Heart left ventricle (tissue), 16 donors: ENCODE measurements around the gene ZNF771. TPM values are rescaled to one million over a fixed set of nuclear protein-coding genes. Genes with fewer than 3 reads are reported as not detected.
A peak's percentile ranks its signal among the peaks of the same experiment; 100 is the strongest.
"Not testable (repeated sequence)": the region's sequence is repeated elsewhere in the genome, so short reads cannot be mapped to it uniquely, and the experiment has no call there.

Experiments used
- ATAC-seq, 4 donors: fragments of 200-7000 bp; cut with Tn5 transposase; one replicate each; pipeline ENCODE4 v1.9.1; 2020 to 2022; ENCODE audit warnings: moderate library complexity in 4 of 4, mild to moderate bottlenecking in 3 of 4, moderate number of reproducible peaks in 1 of 4
- DNase-seq, 5 donors: peaks; one replicate each; pipeline ENCODE4 v3.0.0-alpha.2; 2020
- H3K27ac ChIP-seq, 12 donors: fragments of 200-600 bp; sonication (generic) in 4 of 12; one replicate each; pipeline versions ENCODE4 v1.5.0 to v1.8.0; 2016 to 2022; ENCODE audit warnings: mild to moderate bottlenecking in 2 of 12
- H3K27me3 ChIP-seq, 9 donors: fragments of 200-600 bp; sonication (generic) in 2 of 9; one replicate each; pipeline versions ENCODE4 v1.5.1 to v1.8.0; 2016 to 2022; ENCODE audit warnings: mild to moderate bottlenecking in 3 of 9
- H3K36me3 ChIP-seq, 9 donors: fragments of 200-600 bp; sonication (generic) in 2 of 9; one replicate each; pipeline versions ENCODE4 v1.5.0 to v1.8.0; 2018 to 2022; ENCODE audit warnings: mild to moderate bottlenecking in 2 of 9
- H3K4me1 ChIP-seq, 12 donors: fragments of 200-600 bp; sonication (generic) in 4 of 12; one replicate each; pipeline versions ENCODE4 v1.5.0 to v1.8.0; 2016 to 2022; ENCODE audit warnings: mild to moderate bottlenecking in 3 of 12
- H3K4me3 ChIP-seq, 12 donors: fragments of 200-600 bp; sonication (generic) in 4 of 12; one replicate each; pipeline versions ENCODE4 v1.5.0 to v1.8.0; 2017 to 2022; ENCODE audit warnings: mild to moderate bottlenecking in 9 of 12, moderate library complexity in 4 of 12
- H3K9me3 ChIP-seq, 12 donors: fragments of 200-600 bp; sonication (generic) in 4 of 12; one replicate each; pipeline versions ENCODE4 v1.5.0 to v1.8.0; 2016 to 2022; ENCODE audit warnings: mild to moderate bottlenecking in 1 of 12
- POLR2A ChIP-seq, 2 donors: fragments of 450-650 bp; IDR thresholded peaks; one replicate each; pipeline ENCODE4 v1.6.1; 2017; ENCODE audit warnings: antibody characterized with exemption in 2 of 2, mild to moderate bottlenecking in 2 of 2, moderate library complexity in 2 of 2
- WGBS, 4 donors: extraction: QIAGEN DNeasy Blood & Tissue Kit in 2 of 4; methylation state at CpG; one replicate each; pipeline versions ENCODE4 v1.1.5 to v1.1.7; 2013 to 2018; 5-methylcytosine and 5-hydroxymethylcytosine counted together
- intact Hi-C, 10 donors: fragments of 100-400 bp; cut with DNase I; formaldehyde crosslinking; loops; one replicate each; pipeline versions ENCODE4 v1.11.1 to v1.14.2; 2022
- polyA plus RNA-seq, 2 donors: library from polyadenylated mRNA; stranded (reverse); fragments of 200-250 nt; gene quantifications; one replicate each; pipeline ENCODE4 v1.2.3, GENCODE V29; 2013
- total RNA-seq, 9 donors: library from RNA; depleted of rRNA in 2 of 9; stranded (reverse); fragments of >200 nt in 2 of 9; fragmentation: NEBNext Ultra II Directional in 3 of 9; extraction: Animal tissue kit (Norgen Biotek cat#: 25700) in 3 of 9; gene quantifications; one replicate each; pipeline versions ENCODE4 v1.1.0 to v1.2.4, GENCODE V29; 2016 to 2023
- TF ChIP-seq, protein P1 (sequence below), 12 donors: fragments of 200-600 bp; sonication (generic) in 4 of 12; IDR thresholded peaks; one replicate each; pipeline versions ENCODE4 v1.5.0 to v1.8.0; 2018 to 2022; ENCODE audit warnings: antibody characterized with exemption in 12 of 12, mild to moderate bottlenecking in 5 of 12
- donor health status: ischemic (EF 13 %, LVEDD 7.1; RV severe dilation, severe dysfunction).
- donor health status: healthy with polysubstance abuse.
- donor health status: DM: no; HTN: yes; CAD: no.
- donor health status: DM: no; HTN: no; CAD: no.
- donor health status: ischemic (EF 25% LVEDD 6.9; RV normal size, moderate dysfunction).
- donor health status: ischemic (EF 25% LVEDD 5.7; RV mildly dilated, moderate dysfunction).
- donor health status: healthy.
- donor health status: DM: yes; HTN: yes; CAD: no.
- donor health status: ischemic (EF 35%, LVEDD 5.7; RV mildly dilated, moderate dysfunction).
- donor health status: nonischemic (EF 11% LVEDD 7.7; RV severe dilation, severe dysfunction).
- donor health status: DM: yes; HTN: yes; CAD: no.
- donor health status: PGD.
- donor health status: ischemic (EF 29% LVEDD 5.4; RV normal size, mild dysfunction).
- donor health status: nonischemic (EF 23%, LVEDD 6.1; RV moderate dilation, normal function).

Gene ZNF771
- total and polyA plus RNA-seq, 11 donors: 4.4 to 18.8 (median 6.8) TPM

DNA sequence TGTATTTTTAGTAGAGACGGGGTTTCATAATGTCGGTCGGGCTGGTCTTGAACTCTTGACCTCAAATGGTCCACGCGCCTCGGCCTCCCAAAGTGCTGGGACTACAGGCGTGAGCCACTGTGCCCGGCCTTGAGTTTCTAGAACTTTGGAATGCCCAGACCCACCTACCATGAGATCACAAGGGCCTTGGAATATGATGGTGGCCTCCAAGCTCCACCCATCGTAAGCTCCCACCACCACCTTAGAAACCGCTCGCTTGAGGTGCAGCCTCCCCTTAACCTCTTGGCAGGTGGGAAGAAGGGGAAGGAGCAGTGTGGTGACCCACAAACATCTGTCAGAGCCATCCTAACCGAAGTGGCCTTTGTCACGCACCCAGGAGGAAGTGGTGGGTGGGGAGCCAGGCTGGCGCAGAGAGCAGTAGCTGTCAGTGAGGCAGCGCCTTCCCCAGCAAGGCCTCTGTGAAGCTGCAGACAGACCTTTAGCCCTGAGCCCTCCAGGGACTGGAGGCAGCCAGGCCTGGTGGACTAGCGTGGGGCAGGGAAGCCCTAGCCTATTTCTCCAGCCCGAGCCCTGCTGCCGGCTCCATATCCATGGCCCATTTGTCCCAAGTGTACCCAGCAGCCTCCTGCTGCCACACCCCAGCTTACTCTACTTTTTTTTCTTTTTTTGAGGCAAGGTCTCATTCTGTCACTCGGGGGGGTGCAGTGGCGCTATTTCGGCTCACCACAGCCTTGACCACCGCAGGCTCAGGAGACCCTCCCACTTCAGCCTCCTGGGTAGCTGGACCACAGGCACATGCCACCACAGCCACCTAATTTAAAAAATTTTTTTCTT, 51.4 kb downstream of the ZNF771 start:
- Histone ChIP-seq H3K4me3 (no peak overlapping the region), H3K27me3 (no peaks in the 10 kb centered on the region), H3K4me1 (peaks cover 0 to 31% (median 0%) of the 10 kb centered on the region in 12 donors), H3K36me3 (no peaks in the 10 kb centered on the region), H3K9me3 (no peaks in the 10 kb centered on the region), H3K27ac (peak overlapping the region in 1 of 12 donors; percentile 83)
- TF ChIP-seq POLR2A (IDR thresholded peaks at IDR 0.05): no peak
- TF ChIP-seq, protein P1, sequence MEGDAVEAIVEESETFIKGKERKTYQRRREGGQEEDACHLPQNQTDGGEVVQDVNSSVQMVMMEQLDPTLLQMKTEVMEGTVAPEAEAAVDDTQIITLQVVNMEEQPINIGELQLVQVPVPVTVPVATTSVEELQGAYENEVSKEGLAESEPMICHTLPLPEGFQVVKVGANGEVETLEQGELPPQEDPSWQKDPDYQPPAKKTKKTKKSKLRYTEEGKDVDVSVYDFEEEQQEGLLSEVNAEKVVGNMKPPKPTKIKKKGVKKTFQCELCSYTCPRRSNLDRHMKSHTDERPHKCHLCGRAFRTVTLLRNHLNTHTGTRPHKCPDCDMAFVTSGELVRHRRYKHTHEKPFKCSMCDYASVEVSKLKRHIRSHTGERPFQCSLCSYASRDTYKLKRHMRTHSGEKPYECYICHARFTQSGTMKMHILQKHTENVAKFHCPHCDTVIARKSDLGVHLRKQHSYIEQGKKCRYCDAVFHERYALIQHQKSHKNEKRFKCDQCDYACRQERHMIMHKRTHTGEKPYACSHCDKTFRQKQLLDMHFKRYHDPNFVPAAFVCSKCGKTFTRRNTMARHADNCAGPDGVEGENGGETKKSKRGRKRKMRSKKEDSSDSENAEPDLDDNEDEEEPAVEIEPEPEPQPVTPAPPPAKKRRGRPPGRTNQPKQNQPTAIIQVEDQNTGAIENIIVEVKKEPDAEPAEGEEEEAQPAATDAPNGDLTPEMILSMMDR (IDR thresholded peaks at IDR 0.05): no peak
- peak; percentile 27 to 84 (median 47) for DNase-seq
- 77 to 86% (median 78%) methylated on average over 20 to 22 of the region's 22 CpGs for WGBS, 4 donors
- ATAC-seq: peak in 3 of 4 donors; percentile 35 to 71 (median 50)
- intact Hi-C loops: loop anchor here in 2 of 10 donors (5.0 kb wide), 2 partner anchors 54 to 144 kb away; no protein-coding TSS in a partner anchor

DNA sequence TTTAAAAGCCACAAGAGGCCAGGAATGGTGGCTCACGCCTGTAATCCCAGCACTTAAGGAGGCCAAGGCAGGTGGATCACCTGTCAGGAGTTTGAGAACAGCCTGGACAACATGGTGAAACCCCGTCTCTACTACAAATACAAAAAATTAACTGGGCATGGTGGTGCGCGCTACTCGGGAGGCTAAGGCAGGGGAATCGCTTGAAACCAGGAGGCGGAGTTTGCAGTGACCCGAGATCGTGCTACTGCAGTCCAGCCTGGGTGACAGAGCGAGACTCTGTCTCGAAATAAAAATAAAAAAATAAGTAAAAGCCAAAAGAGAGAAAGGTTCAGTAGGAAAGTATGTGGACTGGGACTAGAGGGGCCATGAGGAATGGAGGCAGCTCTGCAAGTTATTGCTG, 52.0 kb downstream of the ZNF771 start:
- no peak for DNase-seq
- TF ChIP-seq, protein P1 (IDR thresholded peaks at IDR 0.05): no peak
- TF ChIP-seq POLR2A (IDR thresholded peaks at IDR 0.05): no peak
- Histone ChIP-seq H3K9me3 (no peaks in the 10 kb centered on the region), H3K27me3 (no peaks in the 10 kb centered on the region), H3K36me3 (no peaks in the 10 kb centered on the region), H3K27ac (peak overlapping the region in 1 of 12 donors; percentile 83), H3K4me1 (peaks cover 0 to 31% (median 0%) of the 10 kb centered on the region in 12 donors), H3K4me3 (no peak overlapping the region)
- 83 to 89% (median 88%) methylated on average over 11 of the region's 11 CpGs for WGBS, 4 donors
- ATAC-seq: no peak
- intact Hi-C loops: loop anchor here in 2 of 10 donors (5.0 kb wide), 2 partner anchors 53 to 143 kb away; no protein-coding TSS in a partner anchor

DNA sequence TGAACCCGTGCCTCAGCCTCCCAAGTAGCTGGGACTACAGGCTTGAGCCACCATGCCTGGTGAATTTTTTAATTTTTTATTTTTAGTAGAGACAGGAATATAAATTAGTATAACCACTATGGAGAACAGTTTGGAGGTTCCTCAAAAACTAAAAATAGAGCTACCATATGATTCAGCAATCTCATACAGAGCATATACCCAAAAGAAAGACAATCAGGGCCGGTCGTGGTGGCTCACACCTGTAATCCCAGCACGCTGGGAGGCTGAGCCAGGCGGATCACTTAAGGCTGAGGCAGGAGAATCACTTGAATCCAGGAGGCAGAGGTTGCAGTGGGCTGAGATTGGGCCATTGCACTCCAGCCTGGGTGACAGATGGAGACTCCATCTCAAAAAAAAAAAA, 54.0 kb downstream of the ZNF771 start:
- intact Hi-C loops, H3K4me3 ChIP-seq, DNase-seq, H3K9me3 ChIP-seq, ATAC-seq, H3K36me3 ChIP-seq, H3K27me3 ChIP-seq, H3K27ac ChIP-seq: not testable (repeated sequence)
- WGBS, 4 donors: 80 to 92% (median 84%) methylated on average over 5 of the region's 5 CpGs
- H3K4me1 ChIP-seq: peaks cover 0 to 31% (median 0%) of the 10 kb centered on the region in 12 donors

DNA sequence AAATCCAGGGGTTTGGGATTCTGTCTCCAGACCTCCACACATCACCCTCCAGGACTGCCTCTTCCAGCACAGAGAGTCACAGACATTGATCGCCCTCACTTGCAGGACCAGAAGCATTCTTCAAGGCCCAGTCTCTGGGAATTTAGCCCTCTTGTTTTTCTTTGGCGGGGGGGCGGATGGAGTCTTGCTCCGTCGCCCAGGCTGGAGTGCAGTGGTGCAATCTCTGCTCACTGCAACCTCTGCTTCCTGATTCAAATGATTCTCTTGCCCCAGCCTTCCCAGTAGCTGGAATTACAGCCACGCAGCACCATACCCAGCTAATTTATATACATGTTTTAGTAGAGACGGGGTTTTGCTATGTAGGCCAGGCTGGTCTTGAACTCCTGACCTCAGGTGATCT, 56.7 kb downstream of the ZNF771 start:
- Histone ChIP-seq H3K36me3 (no peaks in the 10 kb centered on the region), H3K27me3 (peaks cover 0 to 2% (median 0%) of the 10 kb centered on the region in 9 donors), H3K9me3 (no peaks in the 10 kb centered on the region), H3K4me1 (peaks cover 0 to 24% (median 0%) of the 10 kb centered on the region in 12 donors), H3K4me3 (no peak overlapping the region), H3K27ac (no peak overlapping the region)
- TF ChIP-seq POLR2A (IDR thresholded peaks at IDR 0.05): no peak
- TF ChIP-seq, protein P1 (IDR thresholded peaks at IDR 0.05): no peak
- intact Hi-C loops: no loop called here
- DNase-seq (no peak), ATAC-seq (no peak)
- WGBS, 4 donors: 92 to 94% (median 92%) methylated on average over 7 of the region's 7 CpGs

Other genes starting within 250 kb of the ZNF771 start
- 100 to 1,000 TPM in 1 of 9 donors, 10 to 100 TPM in 3, 1 to 10 TPM in 5; 4.3 to 102 (median 8.5) TPM for gene CORO1A, start 224.0 kb upstream of the ZNF771 start, total RNA-seq
- gene CORO1A, start 224.0 kb upstream of the ZNF771 start, polyA plus RNA-seq: 10 to 100 TPM in 1 of 2 donors, 1 to 10 TPM in 1; 6.4 to 16.8 TPM
- gene BOLA2B, start 213.9 kb upstream of the ZNF771 start, total RNA-seq: 100 to 1,000 TPM in 2 of 9 donors, 10 to 100 TPM in 7; 41.6 to 129 (median 58.2) TPM
- gene BOLA2B, start 213.9 kb upstream of the ZNF771 start, polyA plus RNA-seq: 100 to 1,000 TPM; 140 to 204 TPM
- 10 to 100 TPM in 7 of 9 donors, 1 to 10 TPM in 2; 8.2 to 32.2 (median 26.0) TPM for gene SLX1A, start 213.7 kb upstream of the ZNF771 start, total RNA-seq
- 10 to 100 TPM; 19.2 to 25.6 TPM for gene SLX1A, start 213.7 kb upstream of the ZNF771 start, polyA plus RNA-seq
- 10 to 100 TPM in 3 of 9 donors, 1 to 10 TPM in 6; 1.2 to 14.9 (median 9.7) TPM for gene SULT1A3, start 208.4 kb upstream of the ZNF771 start, total RNA-seq
- gene SULT1A3, start 208.4 kb upstream of the ZNF771 start, polyA plus RNA-seq: 10 to 100 TPM in 1 of 2 donors, 1 to 10 TPM in 1; 5.2 to 10.8 TPM
- 10 to 100 TPM in 1 of 9 donors, 1 to 10 TPM in 6, under 1 TPM in 2; 0.63 to 12.3 (median 3.9) TPM for gene NPIPB13, start 159.1 kb upstream of the ZNF771 start, total RNA-seq
- gene NPIPB13, start 159.1 kb upstream of the ZNF771 start, polyA plus RNA-seq: 1 to 10 TPM; 1.9 to 3.5 TPM
- 10 to 100 TPM; 21.5 to 54.5 (median 39.8) TPM for gene CD2BP2, start 52.3 kb upstream of the ZNF771 start, total RNA-seq
- 10 to 100 TPM; 21.9 to 51.9 TPM for gene CD2BP2, start 52.3 kb upstream of the ZNF771 start, polyA plus RNA-seq
- gene TBC1D10B, start 37.1 kb upstream of the ZNF771 start, total RNA-seq: 10 to 100 TPM; 16.9 to 33.2 (median 24.2) TPM
- 10 to 100 TPM; 18.1 to 40.0 TPM for gene TBC1D10B, start 37.1 kb upstream of the ZNF771 start, polyA plus RNA-seq
- not detected for gene MYL11, start 32.8 kb upstream of the ZNF771 start, total RNA-seq
- gene MYL11, start 32.8 kb upstream of the ZNF771 start, polyA plus RNA-seq: not detected
- 1 to 10 TPM in 6 of 9 donors, under 1 TPM in 2, not detected in 1; 0.67 to 9.2 (median 1.5) TPM for gene SEPTIN1, start 25.0 kb upstream of the ZNF771 start, total RNA-seq
- gene SEPTIN1, start 25.0 kb upstream of the ZNF771 start, polyA plus RNA-seq: 1 to 10 TPM in 1 of 2 donors, under 1 TPM in 1; 0.44 to 2.4 TPM
- gene ZNF48, start 12.2 kb upstream of the ZNF771 start, total RNA-seq: 10 to 100 TPM in 1 of 9 donors, 1 to 10 TPM in 8; 4.1 to 10.3 (median 5.9) TPM
- gene ZNF48, start 12.2 kb upstream of the ZNF771 start, polyA plus RNA-seq: 10 to 100 TPM in 1 of 2 donors, 1 to 10 TPM in 1; 3.1 to 11.0 TPM
- gene DCTPP1, start 22.4 kb downstream of the ZNF771 start, total RNA-seq: 10 to 100 TPM; 18.9 to 32.6 (median 28.4) TPM
- gene DCTPP1, start 22.4 kb downstream of the ZNF771 start, polyA plus RNA-seq: 10 to 100 TPM; 13.8 to 68.7 TPM
- 10 to 100 TPM; 15.1 to 46.2 (median 30.0) TPM for gene SEPHS2, start 38.3 kb downstream of the ZNF771 start, total RNA-seq
- gene SEPHS2, start 38.3 kb downstream of the ZNF771 start, polyA plus RNA-seq: 10 to 100 TPM; 18.9 to 62.8 TPM
- gene ITGAL, start 65.1 kb downstream of the ZNF771 start, total RNA-seq: 10 to 100 TPM in 2 of 9 donors, 1 to 10 TPM in 4, under 1 TPM in 3; 0.25 to 29.5 (median 1.8) TPM
- gene ITGAL, start 65.1 kb downstream of the ZNF771 start, polyA plus RNA-seq: 1 to 10 TPM in 1 of 2 donors, under 1 TPM in 1; 0.47 to 1.3 TPM
- gene ZNF768, start 119.0 kb downstream of the ZNF771 start, total RNA-seq: 10 to 100 TPM; 38.9 to 67.0 (median 47.8) TPM
- 10 to 100 TPM; 60.9 to 88.2 TPM for gene ZNF768, start 119.0 kb downstream of the ZNF771 start, polyA plus RNA-seq
- 10 to 100 TPM in 5 of 9 donors, 1 to 10 TPM in 4; 8.6 to 15.2 (median 10.5) TPM for gene ZNF747, start 127.3 kb downstream of the ZNF771 start, total RNA-seq
- gene ZNF747, start 127.3 kb downstream of the ZNF771 start, polyA plus RNA-seq: 1 to 10 TPM; 8.9 to 9.5 TPM
- gene ZNF764, start 150.8 kb downstream of the ZNF771 start, total RNA-seq: 10 to 100 TPM in 6 of 9 donors, 1 to 10 TPM in 3; 8.5 to 17.2 (median 12.3) TPM
- gene ZNF764, start 150.8 kb downstream of the ZNF771 start, polyA plus RNA-seq: 1 to 10 TPM; 7.4 to 8.7 TPM
- 10 to 100 TPM in 8 of 9 donors, 1 to 10 TPM in 1; 10.0 to 14.3 (median 11.6) TPM for gene ZNF688, start 164.1 kb downstream of the ZNF771 start, total RNA-seq
- 10 to 100 TPM in 1 of 2 donors, 1 to 10 TPM in 1; 7.6 to 15.7 TPM for gene ZNF688, start 164.1 kb downstream of the ZNF771 start, polyA plus RNA-seq
- 10 to 100 TPM in 1 of 9 donors, 1 to 10 TPM in 8; 2.9 to 10.9 (median 4.8) TPM for gene ZNF785, start 178.1 kb downstream of the ZNF771 start, total RNA-seq
- 1 to 10 TPM; 3.0 to 4.5 TPM for gene ZNF785, start 178.1 kb downstream of the ZNF771 start, polyA plus RNA-seq
- 1 to 10 TPM; 4.0 to 7.9 (median 6.6) TPM for gene ZNF689, start 202.8 kb downstream of the ZNF771 start, total RNA-seq
- 1 to 10 TPM; 2.7 to 4.9 TPM for gene ZNF689, start 202.8 kb downstream of the ZNF771 start, polyA plus RNA-seq
- 10 to 100 TPM; 12.3 to 26.6 (median 20.2) TPM for gene PRR14, start 243.4 kb downstream of the ZNF771 start, total RNA-seq
- gene PRR14, start 243.4 kb downstream of the ZNF771 start, polyA plus RNA-seq: 10 to 100 TPM; 22.9 to 25.0 TPM